ENCODE data around the gene TTC6.

The TTC6 gene

GRCh38 chr14:37597914-37598746 is 2.7 kb downstream of the TTC6 start:
- no peak for DNase-seq (ENCODE audit: low spot score)

GRCh38 chr14:37598747-37599506 is 3.5 kb downstream of the TTC6 start:
- no peak for DNase-seq (ENCODE audit: low spot score)

- no peak for DNase-seq (ENCODE audit: low spot score)
Observed at GRCh38 chr14:37599507-37600368, 4.3 kb downstream of the TTC6 start.

GRCh38 chr14:37600880-37601741 is 5.7 kb downstream of the TTC6 start:
- no peak for DNase-seq (ENCODE audit: low spot score)

GRCh38 chr14:37601865-37602264 is 6.4 kb downstream of the TTC6 start:
- DNase-seq (ENCODE audit: low spot score): no peak

GRCh38 chr14:37602605-37603453 is 7.4 kb downstream of the TTC6 start:
- no peak for DNase-seq (ENCODE audit: low spot score)

GRCh38 chr14:37603688-37604251 is 8.3 kb downstream of the TTC6 start:
- no peak for DNase-seq (ENCODE audit: low spot score)

- no peak for DNase-seq (ENCODE audit: low spot score)
Observed at GRCh38 chr14:37606678-37607077, 11.2 kb downstream of the TTC6 start.

GRCh38 chr14:37608649-37609048 is 13.2 kb downstream of the TTC6 start:
- DNase-seq (ENCODE audit: low spot score): no peak

GRCh38 chr14:37610945-37611523 is 15.6 kb downstream of the TTC6 start:
- DNase-seq (ENCODE audit: low spot score): no peak

- no peak for DNase-seq (ENCODE audit: low spot score)
Observed at GRCh38 chr14:37615582-37616289, 20.3 kb downstream of the TTC6 start.

GRCh38 chr14:37616853-37617252 is 21.4 kb downstream of the TTC6 start:
- no peak for DNase-seq (ENCODE audit: low spot score)

GRCh38 chr14:37617864-37618365 is 22.5 kb downstream of the TTC6 start:
- no peak for DNase-seq (ENCODE audit: low spot score)

GRCh38 chr14:37618498-37619028 is 23.1 kb downstream of the TTC6 start:
- DNase-seq (ENCODE audit: low spot score): no peak

- no peak for DNase-seq (ENCODE audit: low spot score)
Observed at GRCh38 chr14:37620856-37621255, 25.4 kb downstream of the TTC6 start.

- no peak for DNase-seq (ENCODE audit: low spot score)
Observed at GRCh38 chr14:37622231-37622923, 26.9 kb downstream of the TTC6 start.

- DNase-seq (ENCODE audit: low spot score): no peak
Observed at GRCh38 chr14:37623426-37623951, 28.1 kb downstream of the TTC6 start.

GRCh38 chr14:37623971-37624370 is 28.5 kb downstream of the TTC6 start:
- DNase-seq (ENCODE audit: low spot score): no peak

Data from hepatic stellate cell (primary cell).